SK-N-SH (cell line): ENCODE measurements around the gene NDUFAF8. TPM values are rescaled to one million over a fixed set of nuclear protein-coding genes. Genes with fewer than 3 reads are reported as not detected.

Experiments used
- CTCF ChIA-PET: fragments of 300-600, 350-600 bp; formaldehyde crosslinking; extraction: SDS; loops from one replicate; lab custom pipeline; 2021; lab: Yijun Ruan, JAX
- POLR2A ChIA-PET: fragments of 350-600 bp; sonication (Branson Sonifier 250); formaldehyde crosslinking; extraction: SDS; loops from one replicate; lab custom pipeline; 2020; ENCODE audit warnings: antibody characterized with exemption, inconsistent platforms; lab: Yijun Ruan, JAX
- DNase-seq: peaks from one replicate; pipeline ENCODE4 v3.0.0; 2012
- H2AFZ ChIP-seq: fragments of 200-600 bp; sonication (generic); 2 replicates; pipeline ENCODE4 v1.8.1; 2016; ENCODE audit warnings: antibody characterized with exemption, mild to moderate bottlenecking, low read depth
- H3F3A ChIP-seq: fragments of 200-600 bp; sonication (generic); replicated peaks from 2 replicates; pipeline ENCODE3; 2016; ENCODE audit warnings: antibody characterized with exemption, mild to moderate bottlenecking; ENCODE audit not compliant: insufficient read depth
- H3K27ac ChIP-seq, 2 experiments: fragments of 200-500 bp in 1 of 2; fragments of 200-600 bp in 1 of 2; sonication (Bioruptor generic) in 1 of 2; sonication (generic), shearing (Covaris generic) in 1 of 2; 2 replicates each; pipeline versions ENCODE4 v1.5.1 to v1.6.1; 2014 to 2016; ENCODE audit warnings: low read depth in 2 of 2, inconsistent platforms in 1 of 2, low read length in 1 of 2, mild to moderate bottlenecking in 1 of 2, mixed read lengths in 1 of 2
- H3K27me3 ChIP-seq: fragments of 200-600 bp; sonication (generic), shearing (Covaris generic); 2 replicates; pipeline ENCODE4 v1.6.1; 2016; ENCODE audit warnings: mixed run types; ENCODE audit not compliant: insufficient read depth
- H3K36me3 ChIP-seq, 2 experiments: fragments of 200-500 bp in 1 of 2; fragments of 200-600 bp in 1 of 2; sonication (Bioruptor generic) in 1 of 2; sonication (generic) in 1 of 2; replicated peaks in 1 of 2; 2 replicates each; pipeline versions ENCODE3 to v1.5.1; 2014 to 2016; ENCODE audit warnings: low read length in 1 of 2, mild to moderate bottlenecking in 1 of 2; ENCODE audit not compliant: insufficient read depth in 2 of 2, control insufficient read depth in 1 of 2
- H3K4me1 ChIP-seq, 2 experiments: fragments of 200-500 bp in 1 of 2; fragments of 200-600 bp in 1 of 2; sonication (Bioruptor generic) in 1 of 2; sonication (generic), shearing (Covaris generic) in 1 of 2; 2 replicates each; pipeline versions ENCODE4 v1.5.1 to v1.6.1; 2014 to 2016; ENCODE audit warnings: low read depth in 1 of 2, low read length in 1 of 2, mixed run types in 1 of 2; ENCODE audit not compliant: insufficient read depth in 2 of 2, control insufficient read depth in 1 of 2
- H3K4me2 ChIP-seq: fragments of 200-600 bp; sonication (generic), shearing (Covaris generic); 2 replicates; pipeline ENCODE4 v1.6.1; 2017; ENCODE audit warnings: mixed run types
- H3K4me3 ChIP-seq, 2 experiments: fragments of 200-500 bp in 1 of 2; fragments of 200-600 bp in 1 of 2; sonication (Bioruptor generic) in 1 of 2; sonication (generic), shearing (Covaris generic) in 1 of 2; 2 replicates each; pipeline versions ENCODE4 v1.5.1 to v1.8.1; 2014 to 2016; ENCODE audit warnings: low read depth in 2 of 2, inconsistent platforms in 1 of 2, low read length in 1 of 2, mild to moderate bottlenecking in 1 of 2, mixed read lengths in 1 of 2, moderate library complexity in 1 of 2
- H3K79me2 ChIP-seq: fragments of 200-600 bp; sonication (generic); 2 replicates; pipeline ENCODE4 v1.8.1; 2017; ENCODE audit warnings: mild to moderate bottlenecking; ENCODE audit not compliant: insufficient read depth
- H3K9ac ChIP-seq: fragments of 200-600 bp; sonication (generic); 2 replicates; pipeline ENCODE4 v1.6.1; 2017; ENCODE audit warnings: mixed run types
- H3K9me2 ChIP-seq: fragments of 200-600 bp; sonication (generic); 2 replicates; pipeline ENCODE4 v1.6.1; 2017; ENCODE audit warnings: mixed run types
- H3K9me3 ChIP-seq: fragments of 200-600 bp; sonication (generic); 2 replicates; pipeline ENCODE4 v1.6.1; 2017; ENCODE audit warnings: mixed run types, mild to moderate bottlenecking, moderate library complexity
- H4K20me1 ChIP-seq: fragments of 200-600 bp; sonication (generic); 2 replicates; pipeline ENCODE4 v1.6.1; 2017; ENCODE audit warnings: mild to moderate bottlenecking, mixed run types; ENCODE audit not compliant: insufficient read depth
- EP300 ChIP-seq, 2 experiments: IDR thresholded peaks; 2 replicates each; pipeline versions ENCODE4 v1.4.0 to v1.6.1; 2012; ENCODE audit warnings: borderline replicate concordance in 1 of 2, low read depth in 1 of 2, low read length in 1 of 2
- GATA2 ChIP-seq: sonication (generic); formaldehyde crosslinking; IDR thresholded peaks from 2 replicates; pipeline ENCODE4 v1.5.0; 2020; ENCODE audit warnings: mild to moderate bottlenecking, missing genetic modification reagents
- MXI1 ChIP-seq: IDR thresholded peaks from 2 replicates; pipeline ENCODE4 v1.6.1; 2012; ENCODE audit warnings: mild to moderate bottlenecking, low read depth, low read length, improper control_type of control experiment
- NFIC ChIP-seq: IDR thresholded peaks from 2 replicates; pipeline ENCODE4 v1.4.0; 2012; ENCODE audit warnings: borderline replicate concordance
- RAD21 ChIP-seq: IDR thresholded peaks from 2 replicates; pipeline ENCODE4 v1.6.1; 2012; ENCODE audit warnings: mild to moderate bottlenecking, low read length
- SIN3A ChIP-seq: IDR thresholded peaks from 2 replicates; pipeline ENCODE4 v1.6.1; 2012; ENCODE audit warnings: low read depth, mild to moderate bottlenecking, low read length, moderate library complexity, borderline replicate concordance
- SMC3 ChIP-seq: IDR thresholded peaks from 2 replicates; pipeline ENCODE4 v1.6.1; 2012; ENCODE audit warnings: low read depth, low read length, improper control_type of control experiment
- TAF1 ChIP-seq: IDR thresholded peaks from 2 replicates; pipeline ENCODE4 v1.6.1; 2012; ENCODE audit warnings: low read depth, mild to moderate bottlenecking, low read length, moderate library complexity, borderline replicate concordance
- TEAD4 ChIP-seq: IDR thresholded peaks from 2 replicates; pipeline ENCODE4 v1.4.0; 2012; ENCODE audit warnings: mild to moderate bottlenecking, borderline replicate concordance; ENCODE audit not compliant: insufficient read depth
- whole genome bisulfite sequencing: methylation state at CpG from one replicate; pipeline ENCODE4 v1.1.6; 2017; ENCODE audit warnings: low lambda C conversion rate; 5-methylcytosine and 5-hydroxymethylcytosine counted together
- polyA plus RNA-seq, 3 experiments: library from polyadenylated mRNA; depleted of rRNA; stranded (reverse); fragments of >200 nt; gene quantifications; 2 replicates each; pipeline ENCODE4 v1.2.3, GENCODE V29; 2012
- TF ChIP-seq, protein P1 (sequence below): fragments of 200-600 bp; sonication (generic); IDR thresholded peaks from 2 replicates; pipeline ENCODE4 v1.6.1; 2017; ENCODE audit warnings: antibody characterized with exemption, mild to moderate bottlenecking, moderate library complexity
- TF ChIP-seq, protein P2 (sequence below): IDR thresholded peaks from 2 replicates; pipeline ENCODE4 v1.4.0; 2012; ENCODE audit warnings: low read depth, borderline replicate concordance

The NDUFAF8 gene
- polyA plus RNA-seq, 1 of the 3 experiments (the other 2 are of a cell fraction), result 229 TPM

DNA sequence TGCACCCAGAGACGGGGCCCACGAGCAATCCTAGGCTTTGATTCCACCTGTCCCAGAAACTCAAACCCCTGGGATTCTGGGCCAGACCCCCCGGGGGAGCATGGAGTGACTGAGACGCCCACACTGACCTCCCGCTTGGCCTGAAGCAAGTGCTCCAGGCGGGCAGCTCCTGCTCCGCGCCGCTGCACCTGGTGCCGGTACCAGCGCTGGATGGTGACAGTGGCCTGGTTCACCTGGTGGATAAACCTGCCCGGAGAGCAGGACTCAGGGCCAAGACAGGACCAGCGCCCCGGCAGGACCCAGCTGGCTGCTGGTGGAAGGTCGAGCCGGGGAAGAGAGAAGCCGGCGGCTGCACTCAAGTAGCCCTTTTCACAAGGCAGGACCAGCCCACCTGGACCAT lies 38.9 kb upstream of the NDUFAF8 start:
- H3K4me2 ChIP-seq, result no peak overlapping the region
- POLR2A ChIA-PET, result no interaction called here

DNA sequence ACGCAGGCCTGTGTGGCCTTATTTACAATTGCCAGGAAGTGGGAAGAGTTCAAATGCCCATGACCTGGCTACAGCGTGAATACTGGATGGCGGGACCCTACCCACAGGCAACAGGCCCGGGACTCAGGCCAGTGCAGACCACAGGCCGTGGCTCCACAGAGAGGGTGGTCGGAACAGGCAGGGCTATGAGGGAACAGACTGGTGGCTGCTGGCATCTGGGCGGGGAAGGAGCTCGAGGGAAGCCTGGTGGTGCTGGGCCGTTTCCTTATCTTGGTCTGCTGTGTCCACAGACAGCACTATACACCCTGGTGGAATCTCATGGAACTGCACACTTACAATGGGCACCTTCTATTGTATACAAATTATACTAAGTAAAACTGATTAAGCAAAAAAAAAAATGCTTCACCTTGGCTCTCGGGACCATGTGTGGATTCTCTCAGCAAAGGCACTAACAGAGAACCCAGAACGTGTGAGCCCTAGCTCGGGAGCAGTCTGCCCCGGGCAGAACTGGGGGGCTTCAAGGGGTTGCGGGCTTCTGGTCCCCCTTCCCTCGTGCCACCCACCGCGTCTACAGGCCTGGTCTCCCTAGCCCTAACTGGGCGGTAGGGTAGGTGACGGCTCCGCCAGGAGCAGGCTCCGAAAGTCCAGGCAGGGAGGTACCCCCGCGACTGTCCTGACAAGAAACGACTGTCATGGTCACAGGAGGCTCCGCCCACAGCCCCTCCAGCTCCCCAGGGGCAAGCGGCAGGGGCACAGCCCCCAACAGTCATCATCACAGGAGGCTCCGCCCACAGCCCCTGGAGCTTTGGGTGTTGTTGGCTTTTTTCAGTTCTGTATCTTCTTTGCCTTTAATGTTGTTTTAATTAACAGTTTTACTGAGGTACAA lies 38.2 kb upstream of the NDUFAF8 start:
- Histone ChIP-seq H3F3A (no peaks in the 10 kb centered on the region), H3K9ac (no peak overlapping the region), H4K20me1 (no peaks in the 10 kb centered on the region; the same call in 1 of the 2 replicates), H3K36me3 (peaks cover 5 to 35% of the 10 kb centered on the region in 2 experiments), H3K4me3 (no peak overlapping the region), H3K9me3 (no peaks in the 10 kb centered on the region), H3K27ac (peak overlapping the region in 1 of 2 experiments; percentile 13; a peak in 1 of 4 replicates), H3K4me1 (peaks cover 0 to 3% of the 10 kb centered on the region in 2 experiments; a peak in 1 of 4 replicates), H3K27me3 (no peaks in the 10 kb centered on the region), H3K4me2 (no peak overlapping the region), H2AFZ (no peak overlapping the region), H3K9me2 (no peaks in the 10 kb centered on the region), H3K79me2 (no peaks in the 10 kb centered on the region)
- ChIA-PET POLR2A (interaction anchor here (0.6 kb wide), 1 partner anchor 54 kb away, joined by 3 read pairs; no protein-coding TSS in a partner anchor), CTCF (interaction anchor here (0.6 to 14.7 kb wide), 41 partner anchors 8 to 756 kb away, joined by 3 to 147 read pairs (median 5); partner anchors contain the start of genes NDUFAF8 and TEPSIN)
- 77% methylated on average over 18 of the region's 27 CpGs for WGBS
- TF ChIP-seq SMC3 (peak; percentile 67), TEAD4 (no peak), SIN3A (0 out of 2 replicates have a peak, but pooled peaks have one; percentile 16), TAF1 (no peak), GATA2 (CRISPR knock-in tag) (peak; percentile 32; the same call in 1 of the 2 replicates), EP300 (IDR thresholded peaks at IDR 0.05; ENCODE audit: borderline replicate concordance in 1 of 2, low read depth in 1 of 2, low read length in 1 of 2) (no peak), RAD21 (peak; percentile 75)
- TF ChIP-seq, protein P1, sequence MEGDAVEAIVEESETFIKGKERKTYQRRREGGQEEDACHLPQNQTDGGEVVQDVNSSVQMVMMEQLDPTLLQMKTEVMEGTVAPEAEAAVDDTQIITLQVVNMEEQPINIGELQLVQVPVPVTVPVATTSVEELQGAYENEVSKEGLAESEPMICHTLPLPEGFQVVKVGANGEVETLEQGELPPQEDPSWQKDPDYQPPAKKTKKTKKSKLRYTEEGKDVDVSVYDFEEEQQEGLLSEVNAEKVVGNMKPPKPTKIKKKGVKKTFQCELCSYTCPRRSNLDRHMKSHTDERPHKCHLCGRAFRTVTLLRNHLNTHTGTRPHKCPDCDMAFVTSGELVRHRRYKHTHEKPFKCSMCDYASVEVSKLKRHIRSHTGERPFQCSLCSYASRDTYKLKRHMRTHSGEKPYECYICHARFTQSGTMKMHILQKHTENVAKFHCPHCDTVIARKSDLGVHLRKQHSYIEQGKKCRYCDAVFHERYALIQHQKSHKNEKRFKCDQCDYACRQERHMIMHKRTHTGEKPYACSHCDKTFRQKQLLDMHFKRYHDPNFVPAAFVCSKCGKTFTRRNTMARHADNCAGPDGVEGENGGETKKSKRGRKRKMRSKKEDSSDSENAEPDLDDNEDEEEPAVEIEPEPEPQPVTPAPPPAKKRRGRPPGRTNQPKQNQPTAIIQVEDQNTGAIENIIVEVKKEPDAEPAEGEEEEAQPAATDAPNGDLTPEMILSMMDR, result peak; percentile 73
- TF ChIP-seq, protein P2, sequence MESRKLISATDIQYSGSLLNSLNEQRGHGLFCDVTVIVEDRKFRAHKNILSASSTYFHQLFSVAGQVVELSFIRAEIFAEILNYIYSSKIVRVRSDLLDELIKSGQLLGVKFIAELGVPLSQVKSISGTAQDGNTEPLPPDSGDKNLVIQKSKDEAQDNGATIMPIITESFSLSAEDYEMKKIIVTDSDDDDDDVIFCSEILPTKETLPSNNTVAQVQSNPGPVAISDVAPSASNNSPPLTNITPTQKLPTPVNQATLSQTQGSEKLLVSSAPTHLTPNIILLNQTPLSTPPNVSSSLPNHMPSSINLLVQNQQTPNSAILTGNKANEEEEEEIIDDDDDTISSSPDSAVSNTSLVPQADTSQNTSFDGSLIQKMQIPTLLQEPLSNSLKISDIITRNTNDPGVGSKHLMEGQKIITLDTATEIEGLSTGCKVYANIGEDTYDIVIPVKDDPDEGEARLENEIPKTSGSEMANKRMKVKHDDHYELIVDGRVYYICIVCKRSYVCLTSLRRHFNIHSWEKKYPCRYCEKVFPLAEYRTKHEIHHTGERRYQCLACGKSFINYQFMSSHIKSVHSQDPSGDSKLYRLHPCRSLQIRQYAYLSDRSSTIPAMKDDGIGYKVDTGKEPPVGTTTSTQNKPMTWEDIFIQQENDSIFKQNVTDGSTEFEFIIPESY, result no peak
- peak; percentile 91 for DNase-seq

More for the DNA sequence above, 38.9 kb upstream of the NDUFAF8 start:
- H3K27ac ChIP-seq, result no peak overlapping the region; a peak in 1 of 4 replicates
- no peaks in the 10 kb centered on the region; the same call in 1 of the 2 replicates for H4K20me1 ChIP-seq
- no peak overlapping the region for H2AFZ ChIP-seq
- peaks cover 0 to 3% of the 10 kb centered on the region in 2 experiments; a peak in 1 of 4 replicates for H3K4me1 ChIP-seq
- no peak for TF ChIP-seq MXI1
- TF ChIP-seq NFIC, result no peak
- TF ChIP-seq RAD21, result no peak
- no peak for TF ChIP-seq EP300 (IDR thresholded peaks at IDR 0.05; ENCODE audit: borderline replicate concordance in 1 of 2, low read depth in 1 of 2, low read length in 1 of 2)
- CTCF ChIA-PET, result interaction anchor here (0.6 to 14.7 kb wide), 30 partner anchors 9 to 742 kb away, joined by 3 to 147 read pairs (median 6); partner anchors contain the start of genes NDUFAF8 and TEPSIN
- DNase-seq, result no peak
- peaks cover 5 to 42% of the 10 kb centered on the region in 2 experiments for H3K36me3 ChIP-seq
- no peaks in the 10 kb centered on the region for H3K9me2 ChIP-seq
- no peaks in the 10 kb centered on the region for H3K79me2 ChIP-seq
- no peak overlapping the region for H3K4me3 ChIP-seq
- no peak overlapping the region for H3K9ac ChIP-seq
- H3K27me3 ChIP-seq, result no peaks in the 10 kb centered on the region
- H3K9me3 ChIP-seq, result no peaks in the 10 kb centered on the region
- 98% methylated on average over 14 of the region's 18 CpGs for WGBS
- H3F3A ChIP-seq, result no peaks in the 10 kb centered on the region
